Fibroblast of the aortic adventitia (primary cell): ENCODE measurements around the gene PPP1R7. TPM values are rescaled to one million over a fixed set of nuclear protein-coding genes. Genes with fewer than 3 reads are reported as not detected.

Experiments used
- DNase-seq: peaks from one replicate; pipeline ENCODE4 v3.0.0-alpha.2; 2010; ENCODE audit warnings: low read depth
- H3K4me3 ChIP-seq: 2 replicates; pipeline ENCODE4 v1.5.1; 2011; ENCODE audit warnings: low read depth, mild to moderate bottlenecking, control low read depth, low read length, moderate library complexity
- CTCF ChIP-seq: IDR thresholded peaks from 2 replicates; pipeline ENCODE4 v1.5.1; 2011; ENCODE audit warnings: mild to moderate bottlenecking, low read length, control low read depth, inconsistent platforms; ENCODE audit not compliant: insufficient read depth
- total RNA-seq: library from RNA; depleted of rRNA; stranded (reverse); fragments of >200 nt; gene quantifications from 2 replicates; pipeline ENCODE4 v1.2.3, GENCODE V29; 2012; ENCODE audit warnings: low replicate concordance

Gene PPP1R7
- total RNA-seq, 1 donor = 70.0 TPM

GRCh38 chr2:241185961-241186360 lies 35.7 kb downstream of the PPP1R7 start:
- DNase-seq = no peak
- no peak for TF ChIP-seq CTCF
- no peak overlapping the region for H3K4me3 ChIP-seq

- TF ChIP-seq CTCF = no peak
- DNase-seq = no peak
- no peak overlapping the region for H3K4me3 ChIP-seq
Observed at GRCh38 chr2:241187101-241187917, 37.0 kb downstream of the PPP1R7 start.

- no peak for TF ChIP-seq CTCF
- DNase-seq = no peak
- H3K4me3 ChIP-seq = no peak overlapping the region
Observed at GRCh38 chr2:241187918-241188234, 37.6 kb downstream of the PPP1R7 start.

GRCh38 chr2:241188361-241189092 lies 38.3 kb downstream of the PPP1R7 start, which contains the start of gene ANO7:
ANO7 (plus strand) TSS chr2:241188677; CDS start chr2:241190064, 1,387 bp downstream.
- no peak within 1 kb of the TSS for H3K4me3 ChIP-seq
- no peak for DNase-seq
- no peak for TF ChIP-seq CTCF

- DNase-seq = no peak
- TF ChIP-seq CTCF = no peak
- no peak overlapping the region for H3K4me3 ChIP-seq
Observed at GRCh38 chr2:241189093-241189855, 39.0 kb downstream of the PPP1R7 start.

- no peak for TF ChIP-seq CTCF
- H3K4me3 ChIP-seq = no peak overlapping the region
- DNase-seq = no peak
Observed at GRCh38 chr2:241189856-241190201, 39.6 kb downstream of the PPP1R7 start.
